Measurements from ENCODE around the gene CD27. TPM values are rescaled to one million over a fixed set of nuclear protein-coding genes. Genes with fewer than 3 reads are reported as not detected.

CD27 gene
- total and polyA plus RNA-seq, 9 of the 15 experiments (the other 6 are each of a cell fraction or from before 2014, with no cell fraction given) = 0.24 TPM; not detected in 8

DNA sequence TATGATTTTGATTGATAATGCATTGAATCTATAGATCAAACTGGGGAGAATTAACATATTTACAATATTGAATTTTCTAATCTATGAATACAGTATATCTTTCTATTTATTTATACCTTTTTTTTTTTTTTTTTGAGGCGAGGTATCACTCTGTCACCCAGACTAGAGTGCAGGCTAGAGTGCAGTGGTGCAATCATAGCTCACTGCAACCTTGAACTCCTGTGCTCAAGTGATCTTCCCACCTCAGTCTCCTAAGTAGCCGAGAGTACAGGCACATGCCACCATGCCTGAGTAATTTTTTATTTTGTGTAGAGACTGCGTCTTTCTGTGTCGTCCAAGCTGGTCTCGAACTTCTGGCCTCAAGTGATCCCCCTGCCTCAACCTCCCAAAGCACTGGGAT is 40.4 kb upstream of the CD27 start:
- BruUV-seq (replicated peaks) = no TSS peak
- no peak overlapping the region for H2AFZ ChIP-seq (ENCODE audit: low read depth, low read length)
- H3K4me3 ChIP-seq = no peak overlapping the region
- no peak overlapping the region for H3K9ac ChIP-seq (ENCODE audit: insufficient read depth in 1 of 2, low read depth in 2 of 2, low read length in 2 of 2)
- no peaks in the 10 kb centered on the region for H3K36me3 ChIP-seq (ENCODE audit: control insufficient read depth, insufficient read depth, low read length)
- no peaks in the 10 kb centered on the region for H3K27me3 ChIP-seq (ENCODE audit: control insufficient read depth in 2 of 2, insufficient read depth in 2 of 2, low read length in 2 of 2)
- H3K4me2 ChIP-seq (ENCODE audit: insufficient read depth, low read length) = no peak overlapping the region
- intact Hi-C loops (cut with micrococcal nuclease) (no loop called here), in situ Hi-C loops (cut with MboI) (no loop called here)
- ChIA-PET POLR2A (interaction anchor here (0.8 kb wide), 1 partner anchor 12 kb away, joined by 3 read pairs; no protein-coding TSS in a partner anchor), CTCF (ENCODE audit: low intra/inter-chr PET ratio) (no interaction called here)
- FAIRE-seq (no peak), DNase-seq (ENCODE audit: extremely low read depth in 1 of 4, low spot score in 3 of 4) (no peak), ATAC-seq (no peak)
- H4K20me1 ChIP-seq (replicated peaks; ENCODE audit: control insufficient read depth, insufficient read depth, low read length) = no peaks in the 10 kb centered on the region
- H3K27ac ChIP-seq (ENCODE audit: extremely low read depth, low read depth, low read length) = no peak overlapping the region
- H3K4me1 ChIP-seq (replicated peaks in 1 of 2; ENCODE audit: control insufficient read depth in 2 of 2, insufficient read depth in 2 of 2, low read length in 2 of 2) = no peaks in the 10 kb centered on the region
- H3K9me1 ChIP-seq (ENCODE audit: control insufficient read depth, insufficient read depth, low read length) = no peaks in the 10 kb centered on the region
- WGBS (ENCODE audit: insufficient coverage, low coverage, missing lambda C conversion rate) = 60% methylated on average over 4 of the region's 5 CpGs
- 0 out of 2 replicates have a peak, but pooled peaks cover 1% of the 10 kb centered on the region for H3K9me3 ChIP-seq (replicated peaks; ENCODE audit: control insufficient read depth, insufficient read depth, low read depth, low read length)
- H3K79me2 ChIP-seq (ENCODE audit: control insufficient read depth, insufficient read depth, low read length) = no peaks in the 10 kb centered on the region
- TF ChIP-seq SETDB1 (IDR thresholded peaks at IDR 0.05; ENCODE audit: low read length) (no peak), ZNF3 (CRISPR knock-in tag; IDR thresholded peaks at IDR 0.05) (no peak), CREB3 (tag; conservative IDR thresholded peaks at IDR 0.05; ENCODE audit: low read depth) (no peak), BCL6 (CRISPR knock-in tag; IDR thresholded peaks at IDR 0.05) (no peak), ELK3 (CRISPR knock-in tag; IDR thresholded peaks at IDR 0.05) (no peak), ARID1B (IDR thresholded peaks at IDR 0.05) (no peak), LEF1 (IDR thresholded peaks at IDR 0.05) (no peak), EZH2 (IDR thresholded peaks at IDR 0.05; ENCODE audit: borderline replicate concordance, low read depth, low read length) (no peak)
- TF ChIP-seq, protein P1, sequence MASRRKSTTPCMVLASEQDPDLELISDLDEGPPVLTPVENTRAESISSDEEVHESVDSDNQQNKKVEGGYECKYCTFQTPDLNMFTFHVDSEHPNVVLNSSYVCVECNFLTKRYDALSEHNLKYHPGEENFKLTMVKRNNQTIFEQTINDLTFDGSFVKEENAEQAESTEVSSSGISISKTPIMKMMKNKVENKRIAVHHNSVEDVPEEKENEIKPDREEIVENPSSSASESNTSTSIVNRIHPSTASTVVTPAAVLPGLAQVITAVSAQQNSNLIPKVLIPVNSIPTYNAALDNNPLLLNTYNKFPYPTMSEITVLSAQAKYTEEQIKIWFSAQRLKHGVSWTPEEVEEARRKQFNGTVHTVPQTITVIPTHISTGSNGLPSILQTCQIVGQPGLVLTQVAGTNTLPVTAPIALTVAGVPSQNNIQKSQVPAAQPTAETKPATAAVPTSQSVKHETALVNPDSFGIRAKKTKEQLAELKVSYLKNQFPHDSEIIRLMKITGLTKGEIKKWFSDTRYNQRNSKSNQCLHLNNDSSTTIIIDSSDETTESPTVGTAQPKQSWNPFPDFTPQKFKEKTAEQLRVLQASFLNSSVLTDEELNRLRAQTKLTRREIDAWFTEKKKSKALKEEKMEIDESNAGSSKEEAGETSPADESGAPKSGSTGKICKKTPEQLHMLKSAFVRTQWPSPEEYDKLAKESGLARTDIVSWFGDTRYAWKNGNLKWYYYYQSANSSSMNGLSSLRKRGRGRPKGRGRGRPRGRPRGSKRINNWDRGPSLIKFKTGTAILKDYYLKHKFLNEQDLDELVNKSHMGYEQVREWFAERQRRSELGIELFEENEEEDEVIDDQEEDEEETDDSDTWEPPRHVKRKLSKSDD (conservative IDR thresholded peaks at IDR 0.05; ENCODE audit: low read length) = no peak

Data from K562 (cell line).